Measurements from ENCODE around the gene RBM28.

DNA sequence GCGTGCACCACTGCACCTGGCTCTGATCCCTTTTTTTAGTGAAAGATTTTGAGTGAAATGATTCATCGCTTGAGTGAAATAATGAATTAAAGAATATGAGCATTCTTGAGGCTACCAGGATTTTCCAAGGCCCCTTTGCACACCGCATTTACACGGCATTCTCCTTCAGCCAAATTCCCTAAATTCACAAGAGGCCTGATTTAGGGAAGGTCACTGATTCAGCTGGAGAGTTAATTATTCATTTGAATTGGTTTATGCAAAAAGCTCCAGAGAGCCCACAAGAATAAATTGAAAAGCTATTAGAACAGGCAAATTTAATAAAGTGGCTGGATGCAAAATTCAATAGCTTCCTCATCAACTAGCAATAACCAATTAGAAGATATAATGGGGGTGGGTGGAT is 56.2 kb downstream of the RBM28 start:
- TF ChIP-seq CHD2 (IDR thresholded peaks at IDR 0.05; ENCODE audit: low read length, partially characterized antibody), result no peak
- no peak for TF ChIP-seq MYC (IDR thresholded peaks at IDR 0.05; ENCODE audit: borderline replicate concordance, low read length)
- no peak for TF ChIP-seq CEBPB (IDR thresholded peaks at IDR 0.05)
- no peak for TF ChIP-seq POLR2A (IDR thresholded peaks at IDR 0.05; ENCODE audit: low read length)
- TF ChIP-seq, protein P1, sequence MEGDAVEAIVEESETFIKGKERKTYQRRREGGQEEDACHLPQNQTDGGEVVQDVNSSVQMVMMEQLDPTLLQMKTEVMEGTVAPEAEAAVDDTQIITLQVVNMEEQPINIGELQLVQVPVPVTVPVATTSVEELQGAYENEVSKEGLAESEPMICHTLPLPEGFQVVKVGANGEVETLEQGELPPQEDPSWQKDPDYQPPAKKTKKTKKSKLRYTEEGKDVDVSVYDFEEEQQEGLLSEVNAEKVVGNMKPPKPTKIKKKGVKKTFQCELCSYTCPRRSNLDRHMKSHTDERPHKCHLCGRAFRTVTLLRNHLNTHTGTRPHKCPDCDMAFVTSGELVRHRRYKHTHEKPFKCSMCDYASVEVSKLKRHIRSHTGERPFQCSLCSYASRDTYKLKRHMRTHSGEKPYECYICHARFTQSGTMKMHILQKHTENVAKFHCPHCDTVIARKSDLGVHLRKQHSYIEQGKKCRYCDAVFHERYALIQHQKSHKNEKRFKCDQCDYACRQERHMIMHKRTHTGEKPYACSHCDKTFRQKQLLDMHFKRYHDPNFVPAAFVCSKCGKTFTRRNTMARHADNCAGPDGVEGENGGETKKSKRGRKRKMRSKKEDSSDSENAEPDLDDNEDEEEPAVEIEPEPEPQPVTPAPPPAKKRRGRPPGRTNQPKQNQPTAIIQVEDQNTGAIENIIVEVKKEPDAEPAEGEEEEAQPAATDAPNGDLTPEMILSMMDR (IDR thresholded peaks at IDR 0.05), result no peak

Data from A549 (cell line).